Memory B cell (primary cell): ENCODE results near the gene SLC28A2.
"Not testable (repeated sequence)": the region's sequence is repeated elsewhere in the genome, so short reads cannot be mapped to it uniquely, and the experiment has no call there.

Experiments used
- ATAC-seq: fragments of 150-1000 bp; cut with Tn5 transposase; 2 replicates; pipeline ENCODE4 v1.10.0; 2021; ENCODE audit warnings: low read depth, mild to moderate bottlenecking, moderate library complexity
- DNase-seq, 2 donors: peaks; one replicate each; pipeline ENCODE4 v3.0.0; 2022; ENCODE audit warnings: low spot score in 2 of 2
- H3K27ac Mint-ChIP-seq: one replicate; pipeline ENCODE4 v1.8.0; 2022; ENCODE audit warnings: mild to moderate bottlenecking, moderate library complexity, mixed read lengths
- H3K27me3 Mint-ChIP-seq: one replicate; pipeline ENCODE4 v1.8.0; 2022; ENCODE audit warnings: mixed read lengths
- H3K36me3 Mint-ChIP-seq: one replicate; pipeline ENCODE4 v1.8.0; 2022; ENCODE audit warnings: mild to moderate bottlenecking, mixed read lengths
- H3K4me1 Mint-ChIP-seq: one replicate; pipeline ENCODE4 v1.8.0; 2022; ENCODE audit warnings: mixed read lengths
- H3K4me3 Mint-ChIP-seq: one replicate; pipeline ENCODE4 v1.8.0; 2022; ENCODE audit warnings: mild to moderate bottlenecking, moderate library complexity, mixed read lengths
- H3K9me3 Mint-ChIP-seq: one replicate; pipeline ENCODE4 v1.8.0; 2022; ENCODE audit warnings: mixed read lengths

SLC28A2 gene

DNA sequence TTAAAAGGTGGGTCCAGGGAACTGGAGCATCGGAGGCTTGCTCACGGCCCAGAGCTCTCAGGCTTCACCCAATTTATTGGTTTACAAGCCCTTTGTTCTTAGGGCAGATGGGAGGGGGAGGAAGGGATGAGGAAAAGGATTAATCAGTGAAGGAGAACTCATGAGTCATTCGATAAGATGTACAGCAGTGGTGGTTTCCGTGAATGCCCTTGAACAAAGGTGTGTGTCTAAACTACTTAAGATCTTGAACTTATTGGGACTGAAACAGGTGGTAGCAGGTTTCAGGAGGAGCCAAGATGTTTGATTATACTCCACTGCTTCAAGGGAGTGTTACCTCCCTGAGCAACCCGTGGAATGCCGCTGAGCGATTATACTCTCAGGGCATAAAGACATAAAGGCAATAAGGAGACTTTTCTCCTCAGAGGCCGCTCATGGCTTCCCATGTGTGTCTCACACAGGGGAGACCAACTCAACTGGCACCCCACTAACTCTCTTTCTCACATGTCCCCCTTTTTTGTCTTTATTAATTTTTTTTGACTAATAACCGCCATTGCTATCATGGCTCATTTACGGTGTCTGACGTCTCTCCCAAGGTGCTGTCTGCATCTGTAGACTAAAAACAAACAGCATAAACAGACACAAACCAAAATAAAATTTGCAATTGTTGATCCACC lies 17.3 kb upstream of the SLC28A2 start:
- Mint-ChIP-seq H3K4me3 (no peak overlapping the region), H3K9me3 (peaks cover 18% of the 10 kb centered on the region)

DNA sequence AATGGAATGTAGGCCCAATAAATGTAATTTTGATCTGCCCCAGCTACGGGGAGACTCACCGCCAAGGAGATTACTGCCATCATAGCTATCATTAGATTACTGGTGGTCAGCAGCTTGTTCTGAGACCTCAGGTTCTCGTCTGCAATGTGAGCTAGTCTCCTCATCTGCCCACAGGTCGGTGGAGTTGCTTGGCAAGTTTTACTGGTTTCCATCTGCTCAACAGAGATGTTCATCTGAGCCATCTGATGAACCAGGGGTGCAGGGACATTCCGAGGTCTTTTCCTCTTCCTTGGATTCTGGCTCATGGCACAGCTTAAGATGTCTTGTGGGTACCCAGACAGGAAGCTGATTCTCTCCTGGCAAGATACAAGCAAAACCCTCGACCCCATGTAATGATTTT lies 15.2 kb upstream of the SLC28A2 start:
- H3K4me3 Mint-ChIP-seq, H3K27ac Mint-ChIP-seq, DNase-seq, ATAC-seq, H3K4me1 Mint-ChIP-seq: not testable (repeated sequence)
- H3K9me3 Mint-ChIP-seq = peaks cover 22% of the 10 kb centered on the region
- peaks cover 12% of the 10 kb centered on the region for H3K27me3 Mint-ChIP-seq
- peaks cover 14% of the 10 kb centered on the region for H3K36me3 Mint-ChIP-seq

More for the DNA sequence above, 17.3 kb upstream of the SLC28A2 start:
- peaks cover 10% of the 10 kb centered on the region for H3K36me3 Mint-ChIP-seq
- ATAC-seq = no peak
- no peak for DNase-seq
- peaks cover 16% of the 10 kb centered on the region for H3K27me3 Mint-ChIP-seq
- H3K4me1 Mint-ChIP-seq = no peaks in the 10 kb centered on the region
- H3K27ac Mint-ChIP-seq = no peak overlapping the region

DNA sequence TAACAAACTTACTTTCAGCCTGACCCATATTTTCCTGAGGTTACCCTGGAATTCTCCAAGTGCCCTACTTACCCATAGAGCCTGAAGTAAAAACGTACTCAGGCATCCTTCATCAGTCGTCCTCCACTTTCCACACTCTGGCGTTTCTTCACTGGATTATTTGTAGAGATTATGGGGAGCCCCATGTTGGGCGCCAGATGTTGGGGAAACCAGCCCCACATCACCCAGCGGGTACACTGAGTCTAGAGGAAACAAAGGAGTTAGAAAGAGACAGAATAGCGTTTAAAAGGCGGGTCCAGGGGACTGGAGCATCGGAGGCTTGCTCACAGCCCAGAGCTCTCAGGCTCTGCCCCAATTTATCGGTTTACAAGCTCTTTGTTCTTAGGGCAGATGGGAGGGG lies 9.7 kb upstream of the SLC28A2 start:
- H3K27me3 Mint-ChIP-seq = peaks cover 9% of the 10 kb centered on the region
- ATAC-seq (no peak), DNase-seq (no peak)
- no peak overlapping the region for H3K27ac Mint-ChIP-seq
- H3K9me3 Mint-ChIP-seq = peaks cover 25% of the 10 kb centered on the region
- H3K4me1 Mint-ChIP-seq = no peaks in the 10 kb centered on the region
- no peak overlapping the region for H3K4me3 Mint-ChIP-seq
- peaks cover 16% of the 10 kb centered on the region for H3K36me3 Mint-ChIP-seq

DNA sequence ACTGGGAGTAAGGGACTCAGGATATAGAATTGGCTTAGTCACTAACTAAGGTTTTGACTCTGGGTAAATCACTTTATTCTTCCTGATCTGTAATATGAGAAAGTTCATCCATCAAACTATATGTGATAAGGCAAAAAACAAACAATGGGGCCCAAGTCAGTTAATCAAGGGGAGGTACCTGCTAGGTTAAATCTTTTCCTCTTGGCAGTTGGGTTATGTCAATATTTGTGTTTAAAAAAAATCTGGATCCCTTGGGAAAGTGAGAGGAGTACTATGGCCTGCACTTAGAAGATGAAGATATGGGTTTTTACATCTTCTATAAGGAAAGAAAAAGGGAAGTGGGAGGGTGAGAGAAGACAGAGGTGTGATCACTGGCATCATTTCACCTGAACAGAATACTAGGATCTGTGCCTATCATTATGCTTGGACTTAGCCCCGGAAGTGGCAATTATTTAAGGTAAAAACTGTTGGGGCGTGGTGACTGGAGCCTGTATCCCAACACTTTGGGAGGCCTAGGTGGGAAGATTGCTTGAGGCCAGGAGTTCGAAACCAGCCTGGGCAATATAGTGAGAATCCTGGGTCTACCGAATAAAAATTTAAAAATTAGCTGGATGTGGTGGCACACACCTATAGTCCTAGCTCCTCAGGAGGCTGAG lies 2.8 kb upstream of the SLC28A2 start:
- Mint-ChIP-seq H3K27me3 (no peaks in the 10 kb centered on the region), H3K36me3 (peaks cover 13% of the 10 kb centered on the region), H3K9me3 (peaks cover 6% of the 10 kb centered on the region), H3K4me1 (no peaks in the 10 kb centered on the region), H3K4me3 (no peak overlapping the region), H3K27ac (no peak overlapping the region)
- DNase-seq (no peak), ATAC-seq (no peak)

DNA sequence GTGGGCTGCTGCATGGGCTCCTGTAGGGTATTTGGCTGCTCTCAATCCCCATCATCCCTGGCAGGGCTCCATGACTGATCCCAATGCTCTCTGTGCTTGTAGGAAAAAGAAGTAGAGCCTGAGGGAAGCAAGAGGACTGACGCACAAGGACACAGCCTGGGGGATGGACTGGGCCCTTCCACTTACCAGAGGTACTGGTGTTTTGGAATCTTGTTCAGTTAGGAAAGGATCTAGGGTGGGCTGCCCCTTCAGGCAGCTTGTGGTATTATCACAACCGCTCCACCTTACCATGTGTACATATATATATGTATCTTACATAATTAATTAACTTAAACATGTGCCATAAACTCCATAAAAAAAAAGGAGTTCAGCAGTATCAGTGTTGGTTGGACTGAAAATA lies 1.3 kb downstream of the SLC28A2 start:
- no peak for ATAC-seq

DNA sequence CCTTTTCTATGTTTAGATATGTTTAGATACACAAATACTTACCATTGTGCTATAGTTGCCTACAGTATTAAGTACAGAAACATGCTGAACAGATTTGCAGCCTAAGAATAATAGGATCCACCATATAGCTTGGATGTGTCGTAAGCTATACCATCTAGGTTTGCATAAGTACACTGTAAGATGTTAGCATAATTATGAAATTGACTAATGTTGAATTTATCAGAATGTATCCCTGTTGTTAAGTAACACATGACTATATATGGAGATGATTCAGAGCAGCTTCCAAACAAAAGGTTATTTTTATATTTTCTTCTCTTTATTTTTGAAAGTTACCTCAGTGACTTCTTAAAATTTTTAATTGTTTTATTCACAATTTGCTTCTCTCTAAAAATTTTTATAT lies 2.4 kb downstream of the SLC28A2 start:
- ATAC-seq = no peak
- no peaks in the 10 kb centered on the region for H3K27me3 Mint-ChIP-seq
- H3K27ac Mint-ChIP-seq = no peak overlapping the region
- H3K4me1 Mint-ChIP-seq = no peaks in the 10 kb centered on the region
- no peaks in the 10 kb centered on the region for H3K9me3 Mint-ChIP-seq
- DNase-seq = no peak
- peaks cover 5% of the 10 kb centered on the region for H3K36me3 Mint-ChIP-seq
- no peak overlapping the region for H3K4me3 Mint-ChIP-seq

More for the DNA sequence above, 1.3 kb downstream of the SLC28A2 start:
- DNase-seq = no peak
- no peaks in the 10 kb centered on the region for H3K9me3 Mint-ChIP-seq
- H3K36me3 Mint-ChIP-seq = peaks cover 8% of the 10 kb centered on the region
- no peaks in the 10 kb centered on the region for H3K27me3 Mint-ChIP-seq
- no peak overlapping the region for H3K4me3 Mint-ChIP-seq
- H3K27ac Mint-ChIP-seq = no peak overlapping the region
- no peaks in the 10 kb centered on the region for H3K4me1 Mint-ChIP-seq

DNA sequence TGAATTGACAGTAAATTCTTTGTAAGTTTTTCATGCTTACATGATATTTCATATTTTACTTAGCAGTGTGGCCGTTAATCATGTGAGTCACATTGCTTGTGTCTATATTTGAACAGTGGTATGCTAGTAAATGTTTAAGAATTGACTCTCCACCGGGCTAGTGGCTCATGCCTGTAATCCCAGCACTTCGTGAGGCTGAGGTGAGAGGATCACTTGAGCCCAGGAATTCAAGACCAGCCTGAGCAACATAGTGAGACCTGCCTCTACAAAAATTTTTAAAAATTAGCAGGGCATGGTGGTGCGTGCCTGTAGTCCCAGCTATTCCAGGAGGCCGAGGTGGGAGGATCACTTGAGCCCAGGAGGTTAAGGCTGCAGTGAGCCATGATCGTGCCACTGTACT lies 2.8 kb downstream of the SLC28A2 start:
- DNase-seq, H3K27ac Mint-ChIP-seq, H3K9me3 Mint-ChIP-seq, H3K36me3 Mint-ChIP-seq, ATAC-seq, H3K27me3 Mint-ChIP-seq, H3K4me1 Mint-ChIP-seq, H3K4me3 Mint-ChIP-seq: not testable (repeated sequence)

DNA sequence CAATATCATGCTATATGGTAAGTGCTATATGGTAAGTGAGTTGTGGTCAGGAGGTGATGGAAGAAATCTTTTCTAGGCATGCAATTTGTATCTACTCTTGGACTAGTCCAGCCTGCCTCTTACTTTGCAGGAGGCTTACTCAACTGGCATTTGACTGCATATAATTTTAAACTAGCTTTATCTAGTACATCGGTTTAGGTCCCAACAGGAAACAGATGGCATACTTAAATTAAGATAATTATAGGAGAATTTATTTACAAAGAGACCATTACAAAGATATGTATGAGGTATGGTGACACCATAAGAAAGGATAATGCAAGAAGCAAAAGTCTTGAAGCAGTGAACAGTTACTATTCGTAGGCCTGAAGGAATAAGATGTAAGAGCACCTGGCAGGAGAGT lies 7.8 kb downstream of the SLC28A2 start:
- Mint-ChIP-seq H3K27ac (no peak overlapping the region), H3K36me3 (peaks cover 2% of the 10 kb centered on the region), H3K4me1 (no peaks in the 10 kb centered on the region), H3K27me3 (peaks cover 1% of the 10 kb centered on the region), H3K9me3 (peaks cover 1% of the 10 kb centered on the region), H3K4me3 (no peak overlapping the region)
- ATAC-seq (no peak), DNase-seq (no peak)

DNA sequence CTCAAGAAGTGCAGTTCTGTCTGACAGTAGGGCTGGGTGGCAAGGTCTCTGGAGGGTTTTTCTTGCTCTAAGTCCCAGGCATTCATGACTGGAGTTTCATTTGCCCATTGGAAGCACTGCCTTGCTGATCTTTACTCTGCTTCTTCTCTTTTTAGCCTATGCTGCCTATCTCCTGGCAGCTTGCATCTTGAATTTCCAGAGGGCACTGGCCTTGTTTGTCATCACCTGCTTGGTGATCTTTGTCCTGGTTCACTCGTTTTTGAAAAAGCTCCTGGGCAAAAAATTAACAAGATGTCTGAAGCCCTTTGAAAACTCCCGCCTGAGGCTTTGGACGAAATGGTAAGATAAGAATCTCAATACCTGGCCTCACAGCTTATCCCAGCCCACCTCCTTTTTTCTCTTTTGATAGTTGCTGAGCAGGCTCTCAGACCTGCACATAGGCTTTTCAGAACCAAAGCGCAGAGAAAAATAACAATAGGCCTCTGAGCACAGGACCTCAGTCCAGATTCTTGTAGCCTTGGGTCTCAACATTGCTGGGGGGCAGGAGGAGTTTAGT lies 10.9 kb downstream of the SLC28A2 start:
- Mint-ChIP-seq H3K9me3 (peaks cover 1% of the 10 kb centered on the region), H3K36me3 (peaks cover 2% of the 10 kb centered on the region), H3K27ac (no peak overlapping the region), H3K4me3 (no peak overlapping the region), H3K4me1 (no peaks in the 10 kb centered on the region), H3K27me3 (peaks cover 3% of the 10 kb centered on the region)
- DNase-seq (no peak), ATAC-seq (no peak)

DNA sequence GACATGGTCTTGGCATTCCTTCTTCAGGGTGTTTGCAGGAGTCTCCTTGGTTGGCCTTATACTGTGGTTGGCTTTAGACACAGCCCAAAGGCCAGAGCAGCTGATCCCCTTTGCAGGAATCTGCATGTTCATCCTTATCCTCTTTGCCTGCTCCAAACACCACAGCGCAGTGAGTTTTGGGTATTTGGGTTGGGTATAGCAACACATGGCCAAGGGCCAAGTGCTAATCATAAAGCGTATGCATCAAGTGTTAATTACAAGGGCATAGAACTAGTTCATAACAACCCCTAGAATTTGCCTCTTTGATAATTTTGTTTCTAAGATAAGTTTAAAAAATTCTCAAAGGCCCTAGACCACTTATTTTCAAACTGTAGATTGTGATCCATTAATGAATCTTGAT lies 11.8 kb downstream of the SLC28A2 start:
- H3K36me3 Mint-ChIP-seq = peaks cover 2% of the 10 kb centered on the region
- no peak overlapping the region for H3K27ac Mint-ChIP-seq
- H3K27me3 Mint-ChIP-seq = peaks cover 3% of the 10 kb centered on the region
- no peak overlapping the region for H3K4me3 Mint-ChIP-seq
- DNase-seq = no peak
- H3K9me3 Mint-ChIP-seq = peaks cover 1% of the 10 kb centered on the region
- no peak for ATAC-seq
- H3K4me1 Mint-ChIP-seq = no peaks in the 10 kb centered on the region

DNA sequence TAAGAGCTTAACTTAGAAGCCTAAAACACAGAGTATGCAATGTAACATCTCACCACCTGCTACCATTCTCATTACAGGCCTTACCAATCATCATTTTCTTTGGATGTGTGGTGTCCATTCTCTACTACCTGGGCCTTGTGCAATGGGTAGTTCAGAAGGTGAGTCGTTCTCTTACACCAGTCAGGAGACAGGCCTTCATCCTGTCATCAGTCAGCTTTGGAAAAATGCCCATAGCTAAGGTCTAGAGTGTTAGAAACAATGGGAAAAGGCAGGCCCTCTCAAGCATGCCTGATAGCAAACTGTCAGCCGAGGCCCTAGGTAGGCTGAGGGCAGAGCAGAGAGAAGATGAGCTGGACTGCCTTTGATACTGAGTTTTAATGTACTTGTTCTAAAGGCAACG lies 13.5 kb downstream of the SLC28A2 start:
- no peak overlapping the region for H3K27ac Mint-ChIP-seq
- H3K9me3 Mint-ChIP-seq = peaks cover 1% of the 10 kb centered on the region
- H3K4me3 Mint-ChIP-seq = no peak overlapping the region

DNA sequence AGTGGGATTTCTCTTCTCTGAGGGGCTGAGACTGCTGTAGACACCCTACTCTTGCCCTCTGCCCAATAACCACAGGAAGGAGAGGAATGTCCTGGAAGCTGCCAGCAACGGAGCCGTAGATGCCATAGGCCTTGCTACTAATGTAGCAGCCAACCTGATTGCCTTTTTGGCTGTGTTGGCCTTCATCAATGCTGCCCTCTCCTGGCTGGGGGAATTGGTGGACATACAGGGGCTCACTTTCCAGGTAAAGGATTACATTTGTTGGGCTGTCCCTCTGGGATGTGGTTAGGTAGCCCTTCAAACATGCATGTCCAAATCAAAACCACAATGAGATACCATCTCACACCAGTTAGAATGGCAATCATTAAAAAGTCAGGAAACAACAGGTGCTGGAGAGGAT lies 16.1 kb downstream of the SLC28A2 start:
- DNase-seq (no peak), ATAC-seq (no peak)
- peaks cover 2% of the 10 kb centered on the region for H3K36me3 Mint-ChIP-seq
- no peaks in the 10 kb centered on the region for H3K4me1 Mint-ChIP-seq
- no peak overlapping the region for H3K4me3 Mint-ChIP-seq
- no peak overlapping the region for H3K27ac Mint-ChIP-seq
- peaks cover 1% of the 10 kb centered on the region for H3K9me3 Mint-ChIP-seq
- peaks cover 2% of the 10 kb centered on the region for H3K27me3 Mint-ChIP-seq

More for the DNA sequence above, 13.5 kb downstream of the SLC28A2 start:
- DNase-seq (no peak), ATAC-seq (no peak)
- Mint-ChIP-seq H3K36me3 (peaks cover 2% of the 10 kb centered on the region), H3K4me1 (no peaks in the 10 kb centered on the region), H3K27me3 (peaks cover 3% of the 10 kb centered on the region)

DNA sequence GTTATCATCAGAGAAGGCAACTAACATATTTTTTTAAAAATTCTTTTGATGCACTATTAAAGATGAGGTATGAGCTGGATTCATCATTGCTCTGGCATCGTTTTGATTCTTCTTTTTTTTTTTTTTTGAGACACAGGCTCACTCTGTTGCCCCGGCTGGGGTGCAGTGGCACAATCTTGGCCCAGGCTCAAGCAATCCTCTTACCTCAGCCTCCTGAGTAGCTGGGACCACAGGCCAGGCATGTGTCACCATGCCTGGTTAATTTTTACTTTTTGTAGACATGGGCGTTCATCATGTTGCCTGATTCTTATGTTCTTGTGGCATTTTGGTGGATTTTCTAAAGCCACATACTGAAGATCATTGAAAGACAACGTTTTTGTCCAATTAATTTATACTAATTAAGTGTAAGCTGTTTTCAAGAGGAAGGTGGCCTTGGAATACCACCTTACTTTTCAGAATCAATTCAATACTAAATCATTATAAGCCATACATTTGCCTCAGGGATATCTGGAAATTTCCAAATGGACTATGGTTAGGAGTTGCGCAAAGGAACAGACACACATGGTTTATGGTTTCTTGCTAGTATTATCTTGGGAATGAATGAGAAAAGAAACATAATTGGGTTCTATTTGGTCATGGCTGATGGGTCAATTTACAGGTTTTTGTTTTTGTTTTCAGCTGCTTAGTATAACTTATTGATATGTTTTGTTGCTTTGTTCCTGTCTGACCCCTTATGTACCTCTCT lies 22.8 kb downstream of the SLC28A2 start:
- H3K36me3 Mint-ChIP-seq = no peaks in the 10 kb centered on the region
- H3K27ac Mint-ChIP-seq = no peak overlapping the region
- H3K27me3 Mint-ChIP-seq = peaks cover 2% of the 10 kb centered on the region
- peaks cover 2% of the 10 kb centered on the region for H3K4me1 Mint-ChIP-seq
- no peak for ATAC-seq
- DNase-seq = no peak
- H3K9me3 Mint-ChIP-seq = no peaks in the 10 kb centered on the region
- H3K4me3 Mint-ChIP-seq = no peak overlapping the region

DNA sequence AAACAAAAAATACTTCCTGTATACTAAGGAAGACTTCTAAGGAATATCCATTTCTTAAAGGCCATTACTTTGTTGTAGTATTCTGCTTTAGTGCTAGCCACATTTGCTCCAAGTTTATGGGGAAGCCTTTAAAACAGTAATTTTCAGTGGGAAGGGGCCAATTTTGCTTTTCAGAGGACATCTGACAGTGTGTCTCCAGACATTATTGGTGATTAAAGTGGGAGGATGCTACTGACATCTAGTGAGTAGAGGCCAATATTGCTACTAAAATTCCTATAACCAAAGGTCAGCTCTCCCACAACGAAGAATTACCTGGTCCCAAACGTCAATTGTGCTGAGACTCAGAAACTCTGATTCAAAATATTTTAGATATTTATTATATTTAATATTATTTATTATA lies 24.8 kb downstream of the SLC28A2 start:
- no peaks in the 10 kb centered on the region for H3K9me3 Mint-ChIP-seq
- H3K27me3 Mint-ChIP-seq = peaks cover 2% of the 10 kb centered on the region
- ATAC-seq (no peak), DNase-seq (peak in 1 of 2 donors; percentile 19)
- H3K27ac Mint-ChIP-seq = no peak overlapping the region
- H3K4me1 Mint-ChIP-seq = peaks cover 2% of the 10 kb centered on the region
- H3K4me3 Mint-ChIP-seq = no peak overlapping the region
- H3K36me3 Mint-ChIP-seq = no peaks in the 10 kb centered on the region
